IPS DF 4.7 (cell line): ENCODE results near the gene EXOC2.

Source experiments
- DNase-seq: peaks from one replicate; pipeline ENCODE4 v3.0.0-alpha.2; 2013; ENCODE audit warnings: low spot score; ENCODE audit errors: extremely low read depth

EXOC2 gene

GRCh38 chr6:470051-470900 lies 222.7 kb downstream of the EXOC2 start:
- no peak for DNase-seq

- no peak for DNase-seq
Measured at GRCh38 chr6:467671-468082, 225.3 kb downstream of the EXOC2 start.

GRCh38 chr6:467111-467510 lies 225.8 kb downstream of the EXOC2 start:
- no peak for DNase-seq

GRCh38 chr6:466564-466963 lies 226.4 kb downstream of the EXOC2 start:
- no peak for DNase-seq

- DNase-seq: no peak
Measured at GRCh38 chr6:465531-466348, 227.2 kb downstream of the EXOC2 start.

GRCh38 chr6:456887-457286 lies 236.1 kb downstream of the EXOC2 start:
- no peak for DNase-seq

- no peak for DNase-seq
Measured at GRCh38 chr6:456358-456867, 236.5 kb downstream of the EXOC2 start.

- DNase-seq: no peak
Measured at GRCh38 chr6:455835-456234, 237.1 kb downstream of the EXOC2 start.

- no peak for DNase-seq
Measured at GRCh38 chr6:455006-455585, 237.8 kb downstream of the EXOC2 start.

GRCh38 chr6:454148-454991 lies 238.6 kb downstream of the EXOC2 start:
- DNase-seq: no peak

- no peak for DNase-seq
Measured at GRCh38 chr6:453152-453551, 239.8 kb downstream of the EXOC2 start.

GRCh38 chr6:452301-453067 lies 240.5 kb downstream of the EXOC2 start:
- no peak for DNase-seq

- no peak for DNase-seq
Measured at GRCh38 chr6:451847-452246, 241.1 kb downstream of the EXOC2 start.

- DNase-seq: no peak
Measured at GRCh38 chr6:451336-451735, 241.6 kb downstream of the EXOC2 start.

- DNase-seq: no peak
Measured at GRCh38 chr6:449486-450419, 243.2 kb downstream of the EXOC2 start.

- no peak for DNase-seq
Measured at GRCh38 chr6:449057-449430, 243.9 kb downstream of the EXOC2 start.

GRCh38 chr6:448296-449056 lies 244.5 kb downstream of the EXOC2 start:
- DNase-seq: no peak

- DNase-seq: no peak
Measured at GRCh38 chr6:447381-448165, 245.4 kb downstream of the EXOC2 start.
